T-helper 2 cell treated with Interferon-gamma antibody and Interleukin-4, amounts not matched to agents 100 ng/mL and 5 ng/mL, for 36 hours (primary cell): ENCODE data around the gene CPT1B. TPM values are rescaled to one million over a fixed set of nuclear protein-coding genes. Genes with fewer than 3 reads are reported as not detected.
"Not testable (repeated sequence)": the region's sequence is repeated elsewhere in the genome, so short reads cannot be mapped to it uniquely, and the experiment has no call there.

Source experiments
- intact Hi-C: fragments of 100-400 bp; cut with micrococcal nuclease; formaldehyde crosslinking; loops from one replicate; pipeline ENCODE4 v1.15.1; 2023
- total RNA-seq: library from RNA; stranded (reverse); gene quantifications from 2 replicates; pipeline ENCODE4 v1.2.3, GENCODE V29; 2022

CPT1B gene
- total RNA-seq, 1 donor from 2014 or later: 90.6 TPM

DNA sequence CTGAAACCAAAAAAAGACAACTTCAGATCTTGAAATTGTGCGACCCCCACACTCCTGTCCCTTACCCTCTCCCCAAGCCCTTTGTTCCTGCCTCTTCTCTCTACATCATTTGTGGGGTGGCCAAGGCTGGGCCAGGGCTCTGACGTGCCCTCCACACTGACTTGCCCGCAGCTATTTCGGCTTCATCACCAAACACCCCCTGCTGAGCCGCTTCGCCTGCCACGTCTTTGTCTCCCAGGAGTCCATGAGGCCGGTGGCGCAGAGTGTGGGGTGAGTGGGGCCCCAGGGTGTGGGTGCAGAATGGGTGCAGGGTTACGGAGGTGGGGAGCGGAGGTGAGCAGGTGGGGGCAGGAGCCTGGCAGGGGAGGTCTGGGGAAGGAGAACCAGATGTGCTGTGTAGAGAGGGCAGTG, 31.8 kb upstream of the CPT1B start:
- intact Hi-C loops: no loop called here

DNA sequence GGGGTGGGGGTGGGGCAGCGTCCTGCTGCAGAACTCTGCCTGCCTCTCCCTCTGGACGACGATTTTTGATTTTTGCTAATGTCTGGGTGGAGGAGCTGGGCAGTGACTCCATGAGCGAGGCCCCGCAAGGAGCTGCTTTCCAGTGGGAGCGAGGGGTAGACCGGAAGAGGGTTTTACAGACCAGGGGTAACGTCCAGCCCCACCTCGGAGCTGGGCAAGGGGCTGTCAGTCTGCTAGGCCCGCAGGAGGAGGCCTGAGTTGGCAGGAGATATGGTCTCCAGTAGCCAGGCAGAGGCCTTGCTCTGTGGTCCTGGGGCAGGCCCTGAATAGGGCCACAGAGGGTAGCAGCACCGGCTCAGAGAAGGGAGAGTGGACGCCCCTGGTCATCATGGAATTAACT, 31.4 kb upstream of the CPT1B start:
- intact Hi-C loops: no loop called here

DNA sequence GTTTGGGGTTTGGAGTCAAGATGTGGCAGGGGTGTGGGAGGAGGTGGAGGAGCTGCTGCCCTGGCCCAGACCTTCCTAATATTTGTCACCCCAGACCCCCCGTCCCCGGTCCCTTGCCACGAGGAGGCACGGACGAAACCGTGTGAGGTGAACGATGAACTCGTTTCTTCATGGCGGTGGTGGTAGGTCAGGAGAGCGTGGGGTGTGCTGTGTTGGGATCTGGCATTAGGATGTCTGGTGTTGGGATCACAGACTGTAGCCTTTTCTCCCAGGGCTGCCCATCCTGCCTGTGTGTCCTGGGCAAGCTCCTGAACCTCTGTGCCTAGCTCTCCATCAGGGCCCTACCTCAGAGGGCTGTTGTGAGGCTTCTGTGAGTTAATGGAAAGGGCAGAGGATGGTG, 30.8 kb upstream of the CPT1B start:
- intact Hi-C loops: no loop called here

DNA sequence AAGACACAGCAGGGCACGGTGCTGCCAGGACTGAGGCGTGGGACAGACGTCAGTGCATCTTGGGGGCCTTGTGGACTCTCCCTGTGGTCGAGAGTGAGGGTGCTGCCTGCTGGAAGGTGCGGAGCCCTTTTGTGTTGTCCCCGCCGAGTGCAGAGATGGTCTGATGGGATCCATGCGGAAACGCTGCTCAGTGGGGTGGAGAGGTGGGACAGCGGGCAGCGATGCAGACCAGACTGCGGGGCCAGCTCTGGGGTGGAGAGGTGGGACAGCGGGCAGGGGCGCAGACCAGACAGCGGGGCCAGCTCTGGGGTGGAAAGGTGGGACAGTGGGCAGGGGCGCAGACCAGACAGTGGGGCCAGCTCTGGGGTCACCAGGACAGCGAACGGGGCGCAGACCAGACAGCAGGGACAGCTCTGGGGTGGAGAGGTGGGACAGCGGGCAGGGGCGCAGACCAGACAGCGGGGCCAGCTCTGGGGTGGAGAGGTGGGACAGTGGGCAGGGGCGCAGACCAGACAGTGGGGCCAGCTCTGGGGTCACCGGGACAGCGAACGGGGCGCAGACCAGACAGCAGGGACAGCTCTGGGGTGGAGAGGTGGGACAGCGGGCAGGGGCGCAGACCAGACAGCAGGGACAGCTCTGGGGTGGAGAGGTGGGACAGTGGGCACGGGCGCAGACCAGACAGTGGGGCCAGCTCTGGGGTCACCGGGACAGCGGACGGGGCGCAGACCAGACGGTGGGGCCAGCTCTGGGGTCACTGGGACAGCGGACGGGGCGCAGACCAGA, 30.0 kb upstream of the CPT1B start:
- intact Hi-C loops: not testable (repeated sequence)

DNA sequence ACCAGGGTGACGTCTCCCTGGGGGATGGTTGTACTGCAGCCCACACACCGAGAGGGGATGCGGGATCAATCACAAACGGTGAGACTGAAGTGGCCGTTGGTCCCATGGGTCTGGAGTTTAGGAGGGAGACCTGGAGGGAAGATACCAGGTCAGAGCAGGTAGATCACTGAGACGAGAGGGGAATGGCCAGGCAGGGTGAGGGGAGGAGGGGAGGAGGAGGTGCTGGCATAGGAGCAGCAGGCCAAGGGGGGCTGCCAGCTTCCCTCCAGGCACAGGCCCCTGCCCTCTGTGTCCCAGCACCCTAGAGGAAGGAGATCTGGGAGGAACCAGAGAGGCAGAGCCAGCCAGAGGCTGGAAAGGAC, 29.4 kb upstream of the CPT1B start:
- intact Hi-C loops: no loop called here

DNA sequence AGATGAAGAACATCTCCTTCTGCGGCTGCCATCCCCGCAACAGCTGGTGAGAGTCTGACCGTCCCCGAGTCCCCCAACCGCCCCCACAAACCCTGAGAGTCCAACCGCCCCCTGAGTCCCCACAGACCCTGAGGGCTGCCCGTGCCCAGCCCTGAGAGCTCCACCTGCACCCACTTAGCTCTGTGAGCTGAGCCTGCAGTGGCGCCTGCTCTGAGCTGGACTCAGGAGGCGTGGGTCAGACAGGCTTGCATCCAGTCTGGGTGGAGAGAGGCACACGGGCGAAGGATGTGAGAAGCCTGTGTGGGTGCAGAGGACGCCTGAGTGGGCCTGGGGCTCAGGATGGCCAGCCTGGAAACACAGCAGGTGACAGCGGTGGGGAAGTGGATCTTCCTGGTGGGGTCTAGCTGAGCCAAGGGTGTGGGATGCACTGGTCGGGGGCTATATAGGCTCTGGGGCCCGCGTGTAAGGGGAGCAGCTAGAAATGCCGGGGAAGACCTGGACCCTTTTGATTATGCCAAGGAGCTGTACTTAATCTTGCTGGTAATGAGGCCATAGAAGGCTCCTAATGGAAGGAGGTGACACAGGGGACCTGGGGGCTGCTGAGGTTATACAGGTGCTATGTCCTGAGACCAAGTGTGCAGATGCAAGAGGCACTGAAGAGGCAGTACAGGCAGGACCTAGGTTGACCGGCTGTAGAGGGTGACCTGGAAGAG, 28.9 kb upstream of the CPT1B start:
- intact Hi-C loops: no loop called here

DNA sequence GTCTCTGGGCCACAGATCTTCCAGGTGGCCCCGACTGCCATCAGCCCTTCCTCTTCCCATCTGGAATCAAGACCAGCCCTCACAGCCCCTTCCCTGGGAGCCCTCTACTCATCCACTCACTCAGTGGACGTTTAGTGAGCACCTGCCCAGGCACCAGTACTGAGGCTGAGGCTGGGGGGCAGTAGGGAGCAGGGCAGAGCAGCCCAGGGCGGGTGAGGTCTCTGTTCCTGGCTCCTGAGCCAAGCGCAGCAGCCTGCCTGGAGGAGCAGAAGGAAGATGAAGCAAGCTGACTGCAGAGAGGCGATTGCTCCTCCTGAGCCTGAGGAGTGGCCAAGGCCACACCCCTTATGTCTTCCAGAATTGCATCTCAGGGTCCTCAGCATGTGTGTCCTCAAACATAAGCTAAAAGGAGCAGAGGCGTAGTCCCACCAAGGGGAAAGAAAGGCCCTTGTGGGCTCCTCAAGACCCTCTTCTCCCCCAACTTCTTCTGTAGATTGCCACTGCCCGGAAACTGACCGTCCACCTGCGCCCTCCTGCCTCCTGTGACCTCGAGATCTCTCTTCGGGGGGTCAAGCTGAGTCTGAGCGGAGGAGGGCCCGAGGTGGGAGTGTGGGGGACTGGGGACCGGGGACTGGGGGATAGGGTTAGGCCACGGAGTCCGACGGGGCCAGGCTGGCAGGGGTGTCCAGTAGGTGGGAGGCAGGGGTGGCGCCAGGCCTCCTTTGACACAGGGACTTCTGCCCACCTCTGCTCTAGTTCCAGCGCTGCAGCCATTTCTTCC, 28.1 kb upstream of the CPT1B start:
- intact Hi-C loops: no loop called here

DNA sequence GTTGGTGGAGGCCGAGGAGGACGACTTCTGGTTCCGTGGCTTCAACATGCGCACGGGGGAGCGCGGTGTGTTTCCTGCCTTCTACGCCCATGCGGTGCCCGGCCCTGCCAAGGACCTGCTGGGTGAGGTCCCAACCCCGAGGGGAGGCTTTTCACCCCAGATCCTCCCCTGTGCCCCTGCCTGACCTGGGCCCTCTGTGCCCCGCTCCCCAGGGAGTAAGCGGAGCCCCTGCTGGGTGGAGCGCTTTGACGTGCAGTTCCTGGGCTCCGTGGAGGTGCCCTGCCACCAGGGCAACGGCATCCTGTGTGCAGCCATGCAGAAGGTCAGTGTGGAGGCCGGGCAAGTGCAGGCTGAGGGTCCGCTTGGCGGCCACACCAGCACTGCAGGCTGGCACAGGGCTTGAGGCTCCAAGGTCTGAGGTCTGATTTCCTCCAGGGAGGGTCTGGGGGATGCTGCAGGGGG, 27.4 kb upstream of the CPT1B start:
- intact Hi-C loops: no loop called here

DNA sequence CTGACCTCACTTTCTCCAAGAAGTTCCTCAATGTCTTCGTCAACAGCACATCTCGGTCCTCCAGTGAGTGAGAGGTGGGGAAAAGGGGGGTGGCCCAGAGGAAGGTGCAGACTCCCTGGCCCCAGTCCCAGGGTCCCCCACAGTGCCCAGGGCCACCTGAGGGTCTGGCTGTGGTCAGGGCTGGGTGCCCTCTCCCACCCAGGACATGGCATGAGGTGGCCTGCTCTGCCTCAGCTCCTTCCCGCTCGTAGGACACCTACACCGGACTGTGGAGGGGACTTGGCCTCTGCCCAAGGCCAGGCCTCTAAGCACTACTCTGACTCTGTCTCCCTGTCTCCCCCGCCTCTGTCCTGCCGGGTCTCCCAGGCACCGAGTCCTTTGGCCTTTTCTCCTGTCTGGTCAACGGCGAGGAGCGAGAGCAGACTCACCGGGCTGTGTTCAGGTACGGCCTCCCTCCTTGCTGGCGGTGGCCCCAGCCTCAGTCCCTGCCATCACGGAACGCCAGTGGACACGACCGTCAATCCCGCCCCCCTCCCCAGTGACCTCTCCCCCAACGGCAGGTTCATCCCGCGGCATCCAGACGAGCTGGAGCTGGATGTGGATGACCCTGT, 26.9 kb upstream of the CPT1B start:
- intact Hi-C loops: no loop called here

DNA sequence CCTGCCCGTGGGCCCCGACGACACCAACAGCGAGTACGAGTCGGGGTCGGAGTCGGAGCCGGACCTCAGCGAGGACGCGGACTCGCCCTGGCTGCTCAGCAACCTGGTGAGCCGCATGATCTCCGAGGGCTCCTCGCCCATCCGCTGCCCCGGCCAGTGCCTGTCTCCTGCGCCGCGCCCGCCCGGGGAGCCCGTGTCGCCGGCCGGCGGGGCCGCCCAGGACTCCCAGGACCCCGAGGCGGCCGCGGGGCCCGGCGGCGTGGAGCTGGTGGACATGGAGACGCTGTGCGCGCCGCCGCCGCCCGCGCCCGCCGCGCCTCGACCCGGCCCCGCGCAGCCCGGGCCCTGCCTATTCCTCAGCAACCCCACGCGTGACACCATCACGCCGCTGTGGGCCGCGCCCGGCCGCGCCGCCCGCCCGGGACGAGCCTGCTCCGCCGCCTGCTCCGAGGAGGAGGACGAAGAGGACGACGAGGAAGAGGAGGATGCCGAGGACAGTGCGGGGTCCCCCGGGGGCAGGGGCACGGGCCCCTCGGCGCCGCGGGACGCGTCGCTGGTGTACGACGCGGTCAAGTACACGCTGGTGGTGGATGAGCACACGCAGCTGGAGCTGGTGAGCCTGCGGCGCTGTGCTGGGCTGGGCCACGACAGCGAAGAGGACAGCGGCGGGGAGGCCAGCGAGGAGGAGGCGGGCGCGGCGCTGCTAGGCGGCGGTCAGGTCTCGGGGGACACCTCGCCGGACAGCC, 26.2 kb upstream of the CPT1B start:
- intact Hi-C loops: no loop called here

DNA sequence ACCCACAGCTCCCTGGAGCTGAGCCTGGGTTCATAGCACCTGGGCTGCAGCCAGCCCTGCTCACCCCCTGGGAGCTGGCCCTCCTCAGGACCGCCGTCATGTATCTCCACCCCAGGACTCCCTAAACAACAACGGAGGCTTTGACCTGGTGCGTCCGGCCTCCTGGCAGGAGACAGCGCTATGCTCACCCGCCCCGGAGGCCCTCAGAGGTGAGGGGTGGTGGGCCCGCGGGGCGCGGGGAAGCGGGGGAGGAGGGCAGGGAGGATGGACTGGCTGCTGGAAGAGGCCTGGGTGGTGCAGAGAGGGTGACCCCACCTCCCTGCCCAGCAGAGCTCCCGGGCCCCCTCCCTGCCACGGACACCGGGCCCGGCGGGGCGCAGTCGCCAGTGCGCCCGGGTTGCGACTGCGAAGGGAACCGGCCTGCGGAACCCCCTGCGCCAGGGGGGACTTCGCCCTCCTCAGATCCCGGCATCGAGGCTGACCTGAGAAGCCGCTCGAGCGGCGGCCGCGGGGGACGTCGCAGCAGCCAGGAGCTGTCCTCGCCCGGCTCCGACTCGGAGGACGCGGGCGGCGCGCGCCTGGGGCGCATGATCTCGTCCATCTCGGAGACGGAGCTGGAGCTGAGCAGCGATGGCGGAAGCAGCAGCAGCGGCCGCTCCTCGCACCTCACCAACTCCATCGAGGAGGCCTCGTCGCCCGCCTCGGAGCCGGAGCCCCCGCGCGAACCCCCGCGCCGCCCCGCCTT, 25.5 kb upstream of the CPT1B start:
- intact Hi-C loops: no loop called here

DNA sequence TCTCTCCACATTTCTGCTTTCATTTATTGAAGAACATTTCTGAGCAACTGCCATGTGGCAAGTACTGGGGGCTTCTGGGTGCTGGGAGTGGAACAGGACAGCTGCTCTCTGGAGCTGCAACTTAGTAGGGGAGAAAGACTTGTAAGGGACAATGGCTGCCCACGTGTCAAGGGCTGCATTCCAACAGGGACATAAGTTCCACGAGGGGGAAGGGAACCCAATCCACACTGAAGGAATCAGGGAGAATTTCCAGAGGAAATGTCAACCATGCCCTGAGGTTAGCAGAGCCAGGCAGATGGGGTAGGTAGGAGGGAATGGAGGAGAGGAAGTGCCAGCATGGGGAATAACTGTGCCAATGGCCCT, 24.1 kb upstream of the CPT1B start:
- intact Hi-C loops: no loop called here

DNA sequence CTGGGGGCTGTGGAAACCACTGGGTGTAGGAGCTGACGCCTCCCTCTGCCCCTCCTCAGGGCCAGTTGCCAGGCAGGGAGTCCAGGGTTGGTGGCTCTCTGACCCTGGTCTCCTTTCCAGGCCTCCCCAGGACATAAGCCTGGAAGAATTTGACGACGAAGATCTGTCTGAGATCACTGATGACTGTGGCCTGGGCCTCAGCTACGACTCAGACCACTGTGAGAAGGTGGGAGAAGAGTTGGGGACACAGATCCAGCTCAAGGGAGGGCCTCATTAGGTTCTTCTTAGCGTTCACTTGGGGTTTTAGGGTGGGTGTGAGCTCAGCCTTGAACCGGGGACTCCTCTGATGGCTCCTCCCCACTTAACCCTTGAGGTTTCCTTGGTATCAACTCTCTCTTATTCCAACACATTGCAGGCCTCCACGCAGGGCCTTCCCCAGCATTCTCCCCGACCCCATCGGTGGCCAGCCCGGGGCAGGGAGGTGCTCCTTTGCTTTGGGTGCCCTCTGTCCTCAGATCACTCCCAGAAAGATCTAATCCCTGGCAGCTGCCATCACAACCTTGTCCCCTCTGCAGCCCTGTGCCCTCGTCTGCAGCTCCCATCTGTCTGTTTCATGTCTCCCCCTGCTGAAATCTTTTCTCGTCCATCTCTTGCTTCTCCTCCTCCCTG, 23.6 kb upstream of the CPT1B start:
- intact Hi-C loops: no loop called here

DNA sequence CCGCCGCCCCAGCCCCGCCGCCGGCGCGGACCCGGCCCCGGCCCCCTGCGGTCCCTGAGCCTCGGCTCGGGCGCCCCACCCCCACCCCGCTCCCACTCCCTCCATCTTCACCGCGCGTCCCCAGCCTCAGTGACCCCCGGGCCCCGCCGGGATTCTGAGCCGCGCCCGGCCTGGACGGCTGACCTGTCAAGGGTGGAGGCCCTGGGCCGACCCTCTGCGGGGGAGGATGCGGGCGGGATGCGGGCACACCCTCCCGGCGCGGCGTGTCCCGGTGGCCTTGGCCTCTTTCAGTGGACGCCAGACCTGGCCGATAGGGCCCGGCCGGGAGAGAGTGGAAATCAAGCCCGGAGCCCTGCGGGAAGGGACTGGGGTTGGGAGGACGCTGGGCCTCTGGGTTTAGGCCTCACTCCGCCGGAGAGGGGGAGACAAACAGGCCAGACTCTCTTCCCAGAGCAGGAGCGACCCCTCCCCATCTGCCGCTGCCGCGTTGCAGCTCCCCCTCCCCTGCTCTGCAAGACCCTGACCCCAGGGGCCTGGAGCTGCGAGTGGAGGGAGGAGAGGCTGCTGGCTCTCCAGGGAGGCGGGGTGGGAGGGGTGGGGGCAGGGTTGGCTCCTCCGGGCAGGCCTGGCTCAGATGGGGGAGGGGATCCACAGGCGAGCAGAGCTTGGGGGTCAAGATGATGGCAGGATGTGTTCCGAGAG, 22.9 kb upstream of the CPT1B start:
- intact Hi-C loops: no loop called here

DNA sequence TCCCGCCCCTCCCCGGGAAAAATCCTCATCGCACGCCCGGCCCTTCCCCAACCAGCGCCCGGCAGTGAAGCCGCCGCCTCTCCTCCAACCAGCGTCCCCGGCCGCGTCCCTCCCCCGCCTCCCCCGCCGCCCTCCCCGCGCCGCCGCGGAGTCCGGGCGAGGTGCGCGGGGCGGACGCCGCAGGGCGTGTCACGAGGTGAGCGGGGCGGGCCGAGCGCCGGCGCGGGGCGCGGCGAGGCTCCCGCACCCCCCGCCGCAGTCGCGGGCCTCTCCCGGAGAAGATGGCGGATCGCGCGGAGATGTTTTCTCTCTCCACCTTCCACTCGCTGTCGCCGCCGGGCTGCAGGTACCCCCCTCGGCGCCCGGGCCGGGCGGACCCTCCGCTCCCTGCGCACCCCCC, 22.3 kb upstream of the CPT1B start, which contains the start of gene MAPK8IP2:
TSS of gene MAPK8IP2 (plus strand) at position 256 of the 400 bp plus-strand sequence. CDS start at position 282, 26 bp downstream.
- intact Hi-C loops: no loop called here

DNA sequence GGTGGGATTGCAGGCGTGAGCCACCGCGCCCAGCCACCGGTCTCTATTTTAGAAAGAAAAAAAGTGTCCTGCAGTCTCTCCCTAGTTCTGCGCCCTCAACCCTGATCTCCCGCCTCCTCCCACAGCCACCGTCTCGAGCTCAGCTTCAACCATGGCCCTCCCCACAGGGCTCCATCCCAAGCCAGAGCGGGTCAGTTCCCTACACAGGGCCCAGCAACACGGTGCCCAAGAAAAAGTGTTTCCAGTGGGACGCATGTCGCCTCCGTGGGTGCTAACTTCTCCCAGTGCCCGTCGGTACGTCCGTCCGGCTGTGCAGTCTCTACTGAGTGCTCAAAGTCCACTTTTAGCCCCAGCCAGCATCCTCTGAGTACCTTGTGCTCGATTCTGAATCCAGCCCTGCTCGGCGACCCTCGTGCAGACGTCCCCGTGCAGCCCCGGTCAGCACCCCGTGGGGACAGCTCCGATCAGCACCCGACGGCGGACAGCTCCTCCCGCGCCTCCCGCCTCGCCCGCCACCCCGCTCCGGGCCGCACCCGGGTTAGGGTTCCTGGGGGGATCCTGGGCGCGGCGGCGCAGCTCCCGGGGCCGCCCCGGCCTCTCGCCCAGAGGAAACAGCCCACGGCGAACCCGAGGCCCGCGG, 21.7 kb upstream of the CPT1B start:
- intact Hi-C loops: no loop called here

DNA sequence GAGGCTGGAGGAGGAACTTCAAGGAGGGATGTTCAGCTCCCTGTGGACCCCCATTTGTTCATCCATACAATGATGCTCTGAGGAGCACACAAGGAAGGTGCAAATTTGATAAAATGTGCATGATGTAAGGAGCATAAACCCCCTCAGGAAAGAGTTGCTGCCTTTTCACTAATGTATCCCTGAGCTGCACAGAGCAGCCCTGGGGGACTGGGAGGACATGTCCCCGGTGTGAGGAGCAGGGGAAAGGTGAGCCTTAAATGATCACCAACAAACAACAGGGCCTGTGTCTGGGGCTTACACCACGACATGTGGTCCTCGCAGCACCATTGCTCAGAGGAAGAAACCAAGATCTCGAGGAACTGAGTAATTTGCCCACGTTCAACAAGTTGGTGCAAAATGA, 18.9 kb upstream of the CPT1B start:
- intact Hi-C loops: no loop called here

DNA sequence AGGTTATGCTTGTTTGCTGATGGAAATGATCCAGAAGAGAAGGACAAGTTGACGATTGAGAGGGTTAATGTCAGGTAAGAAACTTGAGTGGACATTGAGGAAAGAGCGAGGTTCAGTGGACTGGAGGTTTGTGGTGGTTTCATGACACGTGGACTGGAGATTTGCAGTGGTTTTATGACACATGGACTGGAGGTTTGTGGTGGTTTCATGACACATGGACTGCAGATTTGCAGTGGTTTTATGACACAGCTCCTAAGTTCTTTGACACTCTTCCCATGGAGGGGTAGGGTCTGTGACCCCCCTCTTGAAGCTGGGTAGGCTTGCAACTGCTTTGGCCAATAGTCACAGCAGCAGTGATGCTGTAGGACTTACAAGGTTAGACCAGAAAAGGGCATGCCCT, 17.0 kb upstream of the CPT1B start:
- intact Hi-C loops: no loop called here

DNA sequence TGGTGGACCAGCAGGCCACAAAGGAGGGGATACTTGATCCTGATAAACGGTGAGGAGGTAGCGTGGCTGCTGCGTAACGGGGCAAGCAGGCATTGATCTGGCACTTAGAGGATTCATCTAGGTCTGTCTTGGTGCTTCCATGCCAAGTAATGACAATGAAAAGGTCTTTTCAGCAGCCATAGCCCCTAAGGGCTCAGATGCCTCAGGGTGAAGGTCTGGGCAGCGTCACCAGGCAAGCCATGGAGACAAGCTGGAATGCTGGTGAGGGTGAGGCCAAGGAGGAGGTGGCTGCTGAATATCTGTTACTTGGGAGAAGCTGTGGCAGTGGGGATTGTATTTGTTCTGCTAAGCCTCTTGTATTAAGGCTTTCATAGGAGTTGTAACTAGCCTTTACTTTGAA, 9.2 kb upstream of the CPT1B start:
- intact Hi-C loops: no loop called here
